ENCODE data around the gene NCOA6.

DNA sequence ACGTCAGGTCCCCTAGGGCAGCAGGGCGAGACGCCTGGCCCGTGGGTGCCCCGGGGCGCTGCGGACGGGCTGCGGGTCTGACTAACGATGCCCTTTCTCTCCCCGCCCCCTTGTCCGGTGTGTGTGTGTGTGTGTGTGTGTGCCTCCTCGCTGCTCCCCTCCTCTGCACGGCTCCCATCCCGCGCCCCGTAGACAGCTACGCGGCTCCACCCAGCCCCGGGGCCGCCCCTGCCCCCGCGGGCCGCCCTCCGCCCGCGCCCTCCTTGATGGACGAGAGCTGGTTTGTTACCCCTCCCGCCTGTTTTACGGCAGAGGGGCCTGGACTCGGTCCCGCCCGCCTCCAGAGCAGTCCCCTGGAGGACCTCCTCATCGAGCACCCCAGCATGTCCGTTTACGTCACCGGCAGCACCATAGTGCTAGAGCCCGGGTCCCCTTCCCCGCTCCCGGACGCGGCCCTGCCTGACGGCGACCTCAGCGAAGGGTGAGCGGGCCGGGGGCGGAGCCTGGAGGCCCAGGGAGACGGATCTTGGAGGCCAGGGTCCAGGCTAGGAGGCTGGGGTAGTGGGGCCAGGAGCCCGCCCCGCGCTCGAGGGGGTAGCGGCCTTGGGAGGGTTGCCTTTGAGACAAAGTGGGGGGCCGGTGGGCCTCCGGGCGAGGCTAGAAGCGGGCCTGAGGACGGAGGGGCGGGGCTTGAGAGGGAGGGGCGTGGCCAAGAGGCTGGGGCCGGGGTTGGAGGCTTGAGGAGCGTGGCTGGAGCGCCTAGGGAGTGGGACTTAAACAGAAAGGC, 116.2 kb downstream of the NCOA6 start:
- TF ChIP-seq CTCF (IDR thresholded peaks at IDR 0.05; ENCODE audit: poor library complexity, severe bottlenecking) (no peak), POLR2AphosphoS5 (IDR thresholded peaks at IDR 0.05) (peak; percentile 1), EZH2 (IDR thresholded peaks at IDR 0.05; ENCODE audit: borderline replicate concordance, insufficient read depth, low read length, poor library complexity, severe bottlenecking) (no peak), SMC3 (conservative IDR thresholded peaks at IDR 0.05; ENCODE audit: poor library complexity) (no peak), EP300 (conservative IDR thresholded peaks at IDR 0.05; ENCODE audit: poor library complexity, severe bottlenecking) (no peak)
- TF ChIP-seq, protein P1, sequence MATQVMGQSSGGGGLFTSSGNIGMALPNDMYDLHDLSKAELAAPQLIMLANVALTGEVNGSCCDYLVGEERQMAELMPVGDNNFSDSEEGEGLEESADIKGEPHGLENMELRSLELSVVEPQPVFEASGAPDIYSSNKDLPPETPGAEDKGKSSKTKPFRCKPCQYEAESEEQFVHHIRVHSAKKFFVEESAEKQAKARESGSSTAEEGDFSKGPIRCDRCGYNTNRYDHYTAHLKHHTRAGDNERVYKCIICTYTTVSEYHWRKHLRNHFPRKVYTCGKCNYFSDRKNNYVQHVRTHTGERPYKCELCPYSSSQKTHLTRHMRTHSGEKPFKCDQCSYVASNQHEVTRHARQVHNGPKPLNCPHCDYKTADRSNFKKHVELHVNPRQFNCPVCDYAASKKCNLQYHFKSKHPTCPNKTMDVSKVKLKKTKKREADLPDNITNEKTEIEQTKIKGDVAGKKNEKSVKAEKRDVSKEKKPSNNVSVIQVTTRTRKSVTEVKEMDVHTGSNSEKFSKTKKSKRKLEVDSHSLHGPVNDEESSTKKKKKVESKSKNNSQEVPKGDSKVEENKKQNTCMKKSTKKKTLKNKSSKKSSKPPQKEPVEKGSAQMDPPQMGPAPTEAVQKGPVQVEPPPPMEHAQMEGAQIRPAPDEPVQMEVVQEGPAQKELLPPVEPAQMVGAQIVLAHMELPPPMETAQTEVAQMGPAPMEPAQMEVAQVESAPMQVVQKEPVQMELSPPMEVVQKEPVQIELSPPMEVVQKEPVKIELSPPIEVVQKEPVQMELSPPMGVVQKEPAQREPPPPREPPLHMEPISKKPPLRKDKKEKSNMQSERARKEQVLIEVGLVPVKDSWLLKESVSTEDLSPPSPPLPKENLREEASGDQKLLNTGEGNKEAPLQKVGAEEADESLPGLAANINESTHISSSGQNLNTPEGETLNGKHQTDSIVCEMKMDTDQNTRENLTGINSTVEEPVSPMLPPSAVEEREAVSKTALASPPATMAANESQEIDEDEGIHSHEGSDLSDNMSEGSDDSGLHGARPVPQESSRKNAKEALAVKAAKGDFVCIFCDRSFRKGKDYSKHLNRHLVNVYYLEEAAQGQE (IDR thresholded peaks at IDR 0.05; ENCODE audit: borderline replicate concordance), result no peak
